LNCAP (cell line): Measurements from ENCODE around the gene MRPS7.

Experiments used
- CTCF ChIP-seq: fragments of 450-650 bp; IDR thresholded peaks from 2 replicates; pipeline ENCODE4 v1.5.1; 2017; ENCODE audit warnings: mild to moderate bottlenecking

The MRPS7 gene

GRCh38 chr17:75239778-75240393 is 21.8 kb upstream of the MRPS7 start:
- TF ChIP-seq CTCF, result no peak

GRCh38 chr17:75240394-75241142 is 21.1 kb upstream of the MRPS7 start:
- peak; percentile 61 for TF ChIP-seq CTCF

GRCh38 chr17:75241143-75241430 is 20.6 kb upstream of the MRPS7 start:
- TF ChIP-seq CTCF, result no peak

- no peak for TF ChIP-seq CTCF
These were observed 20.2 kb upstream of the MRPS7 start for GRCh38 chr17:75241502-75241901.

GRCh38 chr17:75241996-75242460 is 19.7 kb upstream of the MRPS7 start:
- TF ChIP-seq CTCF, result no peak

- TF ChIP-seq CTCF, result no peak
These were observed 19.1 kb upstream of the MRPS7 start for GRCh38 chr17:75242461-75243042.

GRCh38 chr17:75244133-75244866 is 17.4 kb upstream of the MRPS7 start:
- no peak for TF ChIP-seq CTCF
